SK-N-DZ (cell line): ENCODE results near the gene RAPGEF4.

ENCODE experiments used
- DNase-seq: peaks from one replicate; pipeline ENCODE4 v3.0.0-alpha.2; 2015; ENCODE audit warnings: low spot score

RAPGEF4 gene

GRCh38 chr2:173059292-173059691 lies 323.6 kb downstream of the RAPGEF4 start:
- DNase-seq = no peak

GRCh38 chr2:173059971-173060461 lies 324.4 kb downstream of the RAPGEF4 start:
- DNase-seq = no peak

GRCh38 chr2:173062801-173063200 lies 327.2 kb downstream of the RAPGEF4 start:
- no peak for DNase-seq

GRCh38 chr2:173064151-173064805 lies 328.6 kb downstream of the RAPGEF4 start:
- no peak for DNase-seq

GRCh38 chr2:173066887-173067676 lies 331.4 kb downstream of the RAPGEF4 start:
- no peak for DNase-seq

GRCh38 chr2:173075056-173075780 lies 339.6 kb downstream of the RAPGEF4 start:
- peak; percentile 21 for DNase-seq

GRCh38 chr2:173075781-173076580 lies 340.3 kb downstream of the RAPGEF4 start, which contains the start of gene MAP3K20:
Gene MAP3K20, plus strand, starts transcription at chr2:173075846. Its CDS starts 15,186 bp downstream, at chr2:173091032.
- DNase-seq = peak; percentile 52

- peak; percentile 49 for DNase-seq
Measured at GRCh38 chr2:173076581-173077345, 341.1 kb downstream of the RAPGEF4 start.

- no peak for DNase-seq
Measured at GRCh38 chr2:173077506-173078177, 342.0 kb downstream of the RAPGEF4 start.

GRCh38 chr2:173079141-173079540 lies 343.5 kb downstream of the RAPGEF4 start:
- no peak for DNase-seq

- DNase-seq = no peak
Measured at GRCh38 chr2:173079973-173080860, 344.6 kb downstream of the RAPGEF4 start.

- DNase-seq = no peak
Measured at GRCh38 chr2:173086518-173087213, 351.0 kb downstream of the RAPGEF4 start.

GRCh38 chr2:173087214-173087581 lies 351.6 kb downstream of the RAPGEF4 start:
- DNase-seq = no peak

- DNase-seq = no peak
Measured at GRCh38 chr2:173087793-173088496, 352.3 kb downstream of the RAPGEF4 start.

GRCh38 chr2:173090276-173090877 lies 354.7 kb downstream of the RAPGEF4 start:
- DNase-seq = no peak

- DNase-seq = no peak
Measured at GRCh38 chr2:173090973-173091660, 355.5 kb downstream of the RAPGEF4 start.

GRCh38 chr2:173091910-173092309 lies 356.3 kb downstream of the RAPGEF4 start:
- no peak for DNase-seq
